ENCODE data around the gene RGMA.

The RGMA gene

GRCh38 chr15:93005133-93005532 lies 83.9 kb downstream of the RGMA start:
- DNase-seq = no peak

GRCh38 chr15:93001881-93002280 lies 87.1 kb downstream of the RGMA start:
- DNase-seq = no peak

- no peak for DNase-seq
Observed at GRCh38 chr15:93001156-93001555, 87.9 kb downstream of the RGMA start.

- no peak for DNase-seq
Observed at GRCh38 chr15:92997821-92998220, 91.2 kb downstream of the RGMA start.

- DNase-seq = no peak
Observed at GRCh38 chr15:92992720-92993119, 96.3 kb downstream of the RGMA start.

GRCh38 chr15:92990031-92990430 lies 99.0 kb downstream of the RGMA start:
- DNase-seq = no peak

- DNase-seq = no peak
Observed at GRCh38 chr15:92989470-92989869, 99.5 kb downstream of the RGMA start.

Measured in DMS79 treated with DMSO at 0.1 percent for 48 hours (cell line).